ENCODE results near the gene PHACTR1. TPM values are rescaled to one million over a fixed set of nuclear protein-coding genes. Genes with fewer than 3 reads are reported as not detected.

The PHACTR1 gene
- 0.04 to 0.08 TPM in 2 of 5 replicates, not detected in the others for total RNA-seq (2022; extraction: Qiagen RNA extraction)

DNA sequence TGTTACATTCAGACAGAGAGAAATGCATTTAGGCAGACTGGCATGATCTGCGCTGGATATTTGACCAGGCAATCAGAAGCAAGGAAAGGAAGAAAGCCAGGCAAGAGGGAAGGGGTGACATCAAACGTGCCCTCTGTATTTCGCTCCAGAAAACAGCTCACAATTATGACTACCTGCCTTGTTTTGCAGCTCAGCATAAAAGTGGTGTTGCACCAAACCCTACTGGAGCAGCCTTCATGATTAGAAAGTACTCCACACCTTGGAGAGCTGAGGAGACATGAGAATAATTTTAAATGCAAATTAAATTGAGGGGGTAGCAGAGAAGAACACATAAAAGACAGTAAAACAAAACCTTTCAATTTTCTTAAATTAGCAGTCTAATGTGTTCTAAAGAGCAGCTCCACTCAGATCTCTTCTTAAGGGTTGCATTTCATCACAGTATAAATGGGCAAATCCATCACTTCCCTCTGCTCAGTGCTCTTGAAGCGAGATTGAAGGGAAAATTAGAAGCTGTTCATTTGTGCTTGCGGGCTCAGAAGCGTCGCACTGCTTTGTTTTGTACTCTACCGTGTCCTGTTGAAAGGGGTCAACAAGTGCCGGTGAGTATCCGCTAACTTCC is at the start of gene PHACTR1:
Gene PHACTR1 (plus strand): TSS at position 470 of the 619 bp plus-strand sequence.

DNA sequence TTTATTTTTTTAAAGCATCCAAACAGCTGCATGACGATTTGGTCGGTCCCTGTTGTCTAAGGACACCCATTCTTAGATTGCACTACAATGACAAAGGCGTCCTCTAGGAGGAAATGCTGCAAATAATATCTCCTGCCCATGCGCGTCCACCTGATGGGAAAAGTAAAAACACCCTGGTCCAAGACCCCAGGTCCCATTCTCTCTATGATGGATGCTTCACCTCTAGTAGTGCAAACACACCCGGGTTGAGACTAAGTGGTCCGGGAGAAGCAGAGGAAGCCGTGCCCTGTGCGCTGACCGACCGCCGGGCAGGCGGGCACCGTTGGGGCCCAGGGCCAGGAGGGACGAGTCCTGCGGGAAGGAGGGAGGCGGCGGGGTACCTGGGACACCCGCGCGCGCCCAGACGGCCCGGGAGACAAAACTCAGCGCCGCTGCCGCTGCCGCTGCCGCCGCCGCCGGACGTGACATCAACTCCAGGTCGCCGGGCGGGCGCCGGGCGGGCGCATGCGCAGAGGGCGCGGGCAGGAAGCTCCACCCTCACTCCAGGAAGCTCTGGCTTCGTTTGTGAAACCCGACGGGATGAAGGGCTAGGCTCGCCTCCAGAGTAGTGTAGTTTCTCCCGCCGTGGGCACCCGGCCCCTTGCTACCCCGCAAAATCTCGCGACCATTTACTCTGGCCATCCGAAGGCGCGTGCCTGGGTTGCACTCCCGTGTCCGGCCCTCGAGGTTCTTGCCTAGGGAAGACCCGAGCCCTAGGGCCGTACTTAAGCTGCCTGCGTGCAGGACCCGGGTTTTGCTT is 611.7 kb downstream of the PHACTR1 start, which contains the start of gene TBC1D7:
Gene TBC1D7 (minus strand): TSS at position 462 of the 799 bp plus-strand sequence. CDS start 1,639 bp downstream, outside the sequence.

